ENCODE data around the gene DAB1.
"Not testable (repeated sequence)": the region's sequence is repeated elsewhere in the genome, so short reads cannot be mapped to it uniquely, and the experiment has no call there.

The DAB1 gene

GRCh38 chr1:57222307-57222706 is 201.6 kb downstream of the DAB1 start:
- TF ChIP-seq, protein P1, sequence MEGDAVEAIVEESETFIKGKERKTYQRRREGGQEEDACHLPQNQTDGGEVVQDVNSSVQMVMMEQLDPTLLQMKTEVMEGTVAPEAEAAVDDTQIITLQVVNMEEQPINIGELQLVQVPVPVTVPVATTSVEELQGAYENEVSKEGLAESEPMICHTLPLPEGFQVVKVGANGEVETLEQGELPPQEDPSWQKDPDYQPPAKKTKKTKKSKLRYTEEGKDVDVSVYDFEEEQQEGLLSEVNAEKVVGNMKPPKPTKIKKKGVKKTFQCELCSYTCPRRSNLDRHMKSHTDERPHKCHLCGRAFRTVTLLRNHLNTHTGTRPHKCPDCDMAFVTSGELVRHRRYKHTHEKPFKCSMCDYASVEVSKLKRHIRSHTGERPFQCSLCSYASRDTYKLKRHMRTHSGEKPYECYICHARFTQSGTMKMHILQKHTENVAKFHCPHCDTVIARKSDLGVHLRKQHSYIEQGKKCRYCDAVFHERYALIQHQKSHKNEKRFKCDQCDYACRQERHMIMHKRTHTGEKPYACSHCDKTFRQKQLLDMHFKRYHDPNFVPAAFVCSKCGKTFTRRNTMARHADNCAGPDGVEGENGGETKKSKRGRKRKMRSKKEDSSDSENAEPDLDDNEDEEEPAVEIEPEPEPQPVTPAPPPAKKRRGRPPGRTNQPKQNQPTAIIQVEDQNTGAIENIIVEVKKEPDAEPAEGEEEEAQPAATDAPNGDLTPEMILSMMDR (IDR thresholded peaks at IDR 0.05; ENCODE audit: poor library complexity, severe bottlenecking) = no peak
- no peak for ATAC-seq (ENCODE audit: low read depth)

GRCh38 chr1:57220905-57221304 is 203.0 kb downstream of the DAB1 start:
- DNase-seq (ENCODE audit: low spot score); H3K9me3 ChIP-seq (ENCODE audit: severe bottlenecking); H3K36me3 ChIP-seq (ENCODE audit: low read depth); H3K27me3 ChIP-seq (ENCODE audit: insufficient read depth, poor library complexity, severe bottlenecking); H3K4me1 ChIP-seq (ENCODE audit: insufficient read depth, poor library complexity, severe bottlenecking); ATAC-seq (ENCODE audit: low read depth); H3K27ac ChIP-seq (ENCODE audit: poor library complexity, severe bottlenecking); H3K4me3 ChIP-seq (ENCODE audit: severe bottlenecking): not testable (repeated sequence)

More at GRCh38 chr1:57222307-57222706, 201.6 kb downstream of the DAB1 start:
- no peaks in the 10 kb centered on the region for H3K9me3 ChIP-seq (ENCODE audit: severe bottlenecking)
- no peak overlapping the region for H3K27ac ChIP-seq (ENCODE audit: poor library complexity, severe bottlenecking)
- no peaks in the 10 kb centered on the region for H3K36me3 ChIP-seq (ENCODE audit: low read depth)
- H3K27me3 ChIP-seq (ENCODE audit: insufficient read depth, poor library complexity, severe bottlenecking) = no peaks in the 10 kb centered on the region
- H3K4me3 ChIP-seq (ENCODE audit: severe bottlenecking) = no peak overlapping the region
- H3K4me1 ChIP-seq (ENCODE audit: insufficient read depth, poor library complexity, severe bottlenecking) = no peaks in the 10 kb centered on the region
- DNase-seq (ENCODE audit: low spot score) = no peak

DNA sequence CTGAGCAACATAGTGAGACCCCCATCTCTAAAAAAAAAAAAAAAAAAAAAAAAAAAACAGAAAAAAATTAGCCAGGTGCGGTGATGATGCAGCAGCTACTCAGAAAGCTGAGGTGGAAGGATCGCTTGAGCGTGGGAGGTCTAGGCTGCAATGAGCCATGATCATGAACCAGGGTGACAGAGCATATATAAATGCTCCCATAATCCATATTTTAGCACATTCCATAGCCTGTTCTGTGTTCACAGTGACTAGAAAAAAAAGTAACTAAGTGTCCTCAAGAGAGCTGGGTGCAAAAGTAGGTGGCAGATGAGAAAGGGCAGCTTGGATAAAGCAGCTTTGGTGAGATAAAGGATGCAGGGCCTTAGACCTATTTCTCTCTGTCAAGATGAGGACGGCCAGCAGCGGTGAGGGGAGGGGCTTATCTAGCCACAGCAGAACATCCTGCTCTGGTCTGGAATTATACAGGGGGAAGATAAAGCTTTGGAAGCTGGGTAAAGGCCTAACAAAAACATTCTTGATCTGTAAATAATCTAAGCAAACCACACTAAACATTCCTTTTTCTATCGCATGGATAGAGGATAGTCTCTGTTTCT is 205.3 kb downstream of the DAB1 start:
- H3K9me3 ChIP-seq (ENCODE audit: severe bottlenecking) = no peaks in the 10 kb centered on the region
- no peak overlapping the region for H3K4me3 ChIP-seq (ENCODE audit: severe bottlenecking)
- H3K36me3 ChIP-seq (ENCODE audit: low read depth) = no peaks in the 10 kb centered on the region
- ATAC-seq (ENCODE audit: low read depth) (no peak), DNase-seq (ENCODE audit: low spot score) (no peak)
- H3K27ac ChIP-seq (ENCODE audit: poor library complexity, severe bottlenecking) = no peak overlapping the region
- TF ChIP-seq, protein P1 (IDR thresholded peaks at IDR 0.05; ENCODE audit: poor library complexity, severe bottlenecking) = no peak
- H3K4me1 ChIP-seq (ENCODE audit: insufficient read depth, poor library complexity, severe bottlenecking) = no peaks in the 10 kb centered on the region
- H3K27me3 ChIP-seq (ENCODE audit: insufficient read depth, poor library complexity, severe bottlenecking) = no peaks in the 10 kb centered on the region

DNA sequence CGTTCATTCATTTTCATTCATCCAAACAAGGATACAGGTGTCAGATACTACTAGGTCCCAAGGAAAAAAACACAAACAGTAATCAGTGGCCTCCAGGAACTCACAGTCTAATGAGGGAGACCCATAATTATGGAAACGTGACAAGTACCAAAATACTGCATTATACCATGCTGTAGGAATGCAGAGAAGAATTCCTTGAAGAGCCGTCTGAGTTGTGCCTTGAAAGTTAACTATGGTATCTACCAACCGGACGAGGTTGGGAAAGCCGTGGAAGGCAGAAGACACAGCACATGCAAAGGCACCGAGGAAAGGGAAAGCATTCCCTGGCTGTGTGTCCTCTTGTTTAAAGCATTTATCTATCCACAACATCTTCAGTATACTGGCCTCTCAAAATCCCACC is 206.0 kb downstream of the DAB1 start:
- TF ChIP-seq, protein P1 (IDR thresholded peaks at IDR 0.05; ENCODE audit: poor library complexity, severe bottlenecking) = no peak
- no peak overlapping the region for H3K27ac ChIP-seq (ENCODE audit: poor library complexity, severe bottlenecking)
- H3K9me3 ChIP-seq (ENCODE audit: severe bottlenecking) = no peaks in the 10 kb centered on the region
- H3K4me3 ChIP-seq (ENCODE audit: severe bottlenecking) = no peak overlapping the region
- no peaks in the 10 kb centered on the region for H3K36me3 ChIP-seq (ENCODE audit: low read depth)
- no peak for DNase-seq (ENCODE audit: low spot score)
- no peaks in the 10 kb centered on the region for H3K4me1 ChIP-seq (ENCODE audit: insufficient read depth, poor library complexity, severe bottlenecking)
- no peak for ATAC-seq (ENCODE audit: low read depth)
- H3K27me3 ChIP-seq (ENCODE audit: insufficient read depth, poor library complexity, severe bottlenecking) = no peaks in the 10 kb centered on the region

DNA sequence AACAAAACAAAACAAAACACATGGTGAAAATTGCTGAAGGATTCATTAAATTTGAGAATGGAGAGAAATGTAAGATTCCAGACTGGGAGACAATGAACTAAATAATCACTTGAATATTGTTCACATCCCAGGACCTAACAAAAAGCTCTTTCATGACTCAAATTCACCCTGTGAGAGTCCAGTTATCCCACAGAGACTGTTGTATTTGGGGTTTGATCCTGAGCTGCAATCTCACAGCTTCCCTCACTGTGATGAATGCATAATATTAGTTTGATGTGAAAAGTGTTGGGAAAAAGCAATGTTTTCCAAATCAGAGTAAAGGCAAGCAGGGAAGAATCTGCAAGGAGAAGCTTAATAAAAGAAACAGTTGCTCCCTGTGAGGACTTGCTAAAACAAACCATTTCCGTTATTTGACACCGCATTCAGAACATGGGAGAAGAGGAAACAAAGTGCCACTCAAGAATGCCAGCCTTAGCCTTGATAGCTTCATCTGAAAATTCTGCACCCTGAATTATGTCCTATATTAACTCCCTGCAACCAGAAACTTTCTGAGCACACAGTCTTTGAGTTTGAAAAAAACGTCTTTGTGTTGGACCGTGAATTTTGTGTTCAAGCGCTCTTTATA is 208.8 kb downstream of the DAB1 start:
- no peaks in the 10 kb centered on the region for H3K36me3 ChIP-seq (ENCODE audit: low read depth)
- no peaks in the 10 kb centered on the region for H3K9me3 ChIP-seq (ENCODE audit: severe bottlenecking)
- no peaks in the 10 kb centered on the region for H3K4me1 ChIP-seq (ENCODE audit: insufficient read depth, poor library complexity, severe bottlenecking)
- ATAC-seq (ENCODE audit: low read depth) = no peak
- no peak overlapping the region for H3K27ac ChIP-seq (ENCODE audit: poor library complexity, severe bottlenecking)
- no peak overlapping the region for H3K4me3 ChIP-seq (ENCODE audit: severe bottlenecking)
- TF ChIP-seq, protein P1 (IDR thresholded peaks at IDR 0.05; ENCODE audit: poor library complexity, severe bottlenecking) = no peak
- H3K27me3 ChIP-seq (ENCODE audit: insufficient read depth, poor library complexity, severe bottlenecking) = no peaks in the 10 kb centered on the region
- DNase-seq (ENCODE audit: low spot score) = no peak
